Esophagus squamous epithelium (tissue), 4 donors: ENCODE results near the gene ATXN1.

ENCODE experiments used
- CTCF ChIP-seq, 6 experiments: fragments of 450-650 bp in 4 of 6; fragments of 200-600 bp in 2 of 6; sonication (generic) in 2 of 6; IDR thresholded peaks; one replicate each; pipeline ENCODE4 v1.5.1; 2016 to 2019; ENCODE audit warnings: antibody characterized with exemption in 6 of 6, mild to moderate bottlenecking in 4 of 6, moderate library complexity in 4 of 6
- POLR2A ChIP-seq, 4 donors: fragments of 450-650 bp; IDR thresholded peaks; one replicate each; pipeline ENCODE4 v1.6.1; 2017; ENCODE audit warnings: antibody characterized with exemption in 4 of 4, mild to moderate bottlenecking in 4 of 4, moderate library complexity in 3 of 4

- TF ChIP-seq POLR2A (IDR thresholded peaks at IDR 0.05): no peak
- TF ChIP-seq CTCF (IDR thresholded peaks at IDR 0.05): no peak
Measured at GRCh38 chr6:16360365-16360764, 400.9 kb downstream of the ATXN1 start.
